SKM-1 treated with dmso at 0.1 percent for 144 hours (cell line): ENCODE data around the gene PLA2G4F.

ENCODE experiments used
- DNase-seq: peaks from one replicate; lab custom pipeline; 2025; ENCODE audit not compliant: unreplicated experiment; lab: John Stamatoyannopoulos, UW

PLA2G4F gene

GRCh38 chr15:42134617-42135245 lies 21.7 kb downstream of the PLA2G4F start:
- DNase-seq, result no peak

GRCh38 chr15:42133886-42134502 lies 22.4 kb downstream of the PLA2G4F start:
- DNase-seq, result peak; percentile 37

- DNase-seq, result no peak
Measured at GRCh38 chr15:42133356-42133755, 23.1 kb downstream of the PLA2G4F start.

GRCh38 chr15:42131826-42132806 lies 24.3 kb downstream of the PLA2G4F start:
- DNase-seq, result no peak

DNA sequence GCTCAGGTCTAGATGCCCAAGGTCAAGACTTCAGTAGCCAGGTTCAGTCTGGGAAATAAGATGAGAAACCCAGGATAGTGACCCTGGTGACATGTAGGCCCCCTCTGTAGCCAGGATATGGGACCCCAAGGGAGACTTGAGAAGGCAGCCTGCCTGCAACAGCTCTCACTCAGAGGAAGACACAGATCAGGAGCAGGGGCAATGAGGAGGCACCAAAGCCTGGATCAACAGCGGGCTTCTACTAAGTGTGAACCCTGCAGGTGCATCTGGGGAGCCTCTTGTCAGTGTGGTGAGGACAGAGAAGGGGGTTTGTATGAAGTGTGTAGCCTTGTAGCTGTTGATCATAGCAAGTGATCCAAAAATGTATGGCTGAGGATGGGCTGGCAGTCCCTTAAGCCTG lies 25.4 kb downstream of the PLA2G4F start:
- no peak for DNase-seq

DNA sequence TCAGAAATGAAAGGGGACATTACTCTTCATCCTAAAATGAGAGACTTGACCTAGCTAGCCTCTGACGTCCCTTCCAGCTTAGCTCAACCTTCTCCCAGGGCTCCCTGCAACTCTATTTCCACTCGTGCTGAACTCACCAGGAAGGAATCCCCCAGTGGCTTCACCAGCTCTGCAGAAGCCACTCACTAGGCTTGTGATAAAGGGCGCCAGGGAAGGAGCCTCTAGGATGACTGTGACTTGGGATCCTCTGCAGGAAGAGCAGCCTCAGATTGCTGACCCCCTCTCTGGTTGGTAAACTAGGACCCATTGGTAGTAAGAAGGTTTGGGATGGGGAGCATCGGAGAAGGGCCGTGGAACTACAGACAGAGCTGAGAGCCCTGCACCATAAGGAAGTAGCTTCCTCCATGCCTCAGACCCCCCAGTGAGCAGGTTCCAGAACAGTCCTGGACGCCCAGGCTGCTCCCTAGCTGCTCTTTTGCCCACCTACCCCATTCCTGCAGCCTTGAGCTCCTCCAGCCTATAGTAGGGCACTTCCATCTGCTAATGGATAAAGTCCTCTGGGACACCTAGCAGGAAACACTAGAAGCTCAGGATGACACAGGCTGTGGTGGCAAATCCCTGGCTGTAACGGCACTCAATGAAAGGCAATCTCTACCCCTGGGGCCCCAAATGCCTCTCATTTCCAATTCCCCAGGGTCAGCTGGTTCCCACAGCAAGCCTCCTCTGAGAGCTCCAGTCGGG lies 26.0 kb downstream of the PLA2G4F start:
- DNase-seq, result no peak

- DNase-seq, result no peak
Measured at GRCh38 chr15:42129364-42129763, 27.1 kb downstream of the PLA2G4F start.

DNA sequence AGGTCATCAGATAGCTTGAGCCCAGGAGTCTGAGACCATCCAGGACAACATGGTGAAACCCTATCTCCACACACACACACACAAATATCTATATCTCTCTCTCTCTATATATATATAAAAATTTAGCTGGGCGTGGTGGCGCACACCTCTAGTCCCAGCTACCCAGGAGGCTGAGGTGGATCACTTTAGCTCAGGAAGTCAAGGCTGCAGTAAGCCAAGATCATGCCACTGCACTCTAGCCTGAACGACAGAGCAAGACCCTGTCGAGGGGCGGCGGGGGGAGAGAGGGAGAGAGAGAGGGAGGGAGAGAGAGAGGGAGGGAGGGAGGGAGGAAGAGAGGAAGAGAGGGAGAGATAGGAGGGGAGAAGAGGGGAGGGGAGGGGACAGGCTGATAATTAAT lies 28.0 kb downstream of the PLA2G4F start:
- DNase-seq, result no peak

DNA sequence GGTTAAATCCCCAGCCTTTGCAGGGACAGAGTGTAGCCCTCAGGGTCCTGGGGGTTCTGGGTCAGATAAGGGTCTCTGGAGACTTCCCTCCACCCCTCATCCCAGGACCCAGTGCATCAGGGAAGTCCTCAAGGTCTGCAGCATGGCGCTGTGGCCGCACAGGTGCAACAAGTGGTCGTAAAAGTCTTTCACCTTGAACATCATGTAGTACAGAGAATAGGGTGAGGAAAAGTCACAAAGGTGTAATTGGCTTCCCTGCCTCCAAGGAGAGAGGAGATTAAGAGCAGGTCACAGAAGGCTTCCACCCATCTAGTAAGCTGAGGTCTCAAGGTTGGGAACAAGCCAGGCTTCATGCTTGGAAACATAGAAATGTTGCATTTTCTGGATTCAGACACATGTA lies 32.9 kb downstream of the PLA2G4F start:
- no peak for DNase-seq

- DNase-seq, result no peak
Measured at GRCh38 chr15:42121682-42122081, 34.8 kb downstream of the PLA2G4F start.

DNA sequence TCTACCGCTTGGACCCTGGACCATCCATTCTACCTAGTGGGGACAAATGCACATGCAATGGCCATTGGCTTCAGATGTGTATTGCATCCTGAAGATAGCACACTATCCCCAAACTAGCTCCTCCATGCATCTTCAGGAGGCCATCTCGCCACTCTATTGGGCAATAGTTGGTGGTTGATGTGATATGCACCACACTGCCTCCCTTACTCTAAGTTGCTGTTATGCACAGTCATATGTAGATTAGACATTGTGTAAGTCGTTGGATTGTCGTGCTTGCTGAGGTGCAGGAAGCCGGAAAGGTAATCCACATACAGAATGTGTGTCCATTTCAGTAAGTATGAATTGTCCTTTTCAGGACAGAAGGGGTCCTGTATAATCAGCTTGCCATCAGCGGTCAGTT lies 35.4 kb downstream of the PLA2G4F start:
- peak; percentile 85 for DNase-seq

DNA sequence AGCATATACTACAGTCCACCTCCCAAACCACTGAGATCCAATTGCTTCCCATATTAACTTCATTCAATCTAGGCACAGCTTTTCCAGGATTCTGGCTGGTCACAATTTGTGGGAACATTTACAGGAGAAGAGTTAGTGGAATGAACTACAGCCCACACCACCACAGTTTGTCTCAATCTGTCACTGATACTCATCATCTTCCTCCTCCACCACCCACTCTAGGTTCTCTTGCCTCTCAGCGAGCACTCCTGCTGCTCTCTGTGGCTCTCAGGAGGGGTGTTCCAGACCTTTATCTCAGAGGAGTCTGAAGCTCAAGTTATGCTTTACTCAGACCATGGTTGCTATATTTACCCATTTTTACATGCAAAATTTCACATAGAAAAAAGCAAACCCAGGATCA lies 36.2 kb downstream of the PLA2G4F start:
- DNase-seq, result no peak

DNA sequence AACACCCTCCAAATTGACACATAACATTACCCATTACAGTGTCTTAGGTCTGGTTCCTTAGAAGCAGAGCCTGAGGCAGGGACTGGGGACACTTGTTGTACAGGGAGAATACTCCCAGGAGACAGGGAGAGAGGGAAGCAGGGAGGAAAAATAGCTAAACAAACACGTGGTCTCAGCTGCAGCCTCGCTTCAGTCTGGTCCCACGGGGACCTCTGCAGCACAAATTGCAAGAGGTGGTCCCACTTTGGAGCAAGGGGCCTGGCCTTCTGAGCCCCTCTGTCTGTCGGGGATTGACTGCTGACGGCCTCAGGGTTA lies 37.0 kb downstream of the PLA2G4F start:
- DNase-seq, result no peak

- no peak for DNase-seq
Measured at GRCh38 chr15:42118650-42119445, 37.6 kb downstream of the PLA2G4F start.

GRCh38 chr15:42111924-42112323 lies 44.5 kb downstream of the PLA2G4F start:
- peak; percentile 82 for DNase-seq

GRCh38 chr15:42110367-42110766 lies 46.1 kb downstream of the PLA2G4F start:
- no peak for DNase-seq

DNA sequence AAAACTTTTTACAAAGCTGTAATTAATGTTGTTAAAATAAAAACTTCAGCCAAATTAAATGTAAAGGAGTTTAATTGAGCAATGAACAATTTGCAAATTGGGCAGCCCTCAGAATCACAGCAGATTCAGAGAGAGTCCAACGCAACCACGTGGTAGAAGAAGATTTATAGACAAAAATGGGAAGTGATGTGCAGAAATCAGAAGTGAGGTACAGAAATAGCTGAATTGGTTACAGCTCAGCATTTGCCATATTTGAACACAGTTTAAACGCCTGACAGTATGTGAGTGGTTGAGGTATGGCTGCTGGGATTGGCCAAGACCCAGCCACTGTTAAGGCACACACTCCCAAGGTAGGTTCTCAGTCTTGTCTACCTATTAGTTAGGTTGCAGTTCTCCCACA lies 47.6 kb downstream of the PLA2G4F start:
- peak; percentile 45 for DNase-seq

GRCh38 chr15:42108189-42108588 lies 48.2 kb downstream of the PLA2G4F start:
- no peak for DNase-seq

- no peak for DNase-seq
Measured at GRCh38 chr15:42107473-42107872, 49.0 kb downstream of the PLA2G4F start.

DNA sequence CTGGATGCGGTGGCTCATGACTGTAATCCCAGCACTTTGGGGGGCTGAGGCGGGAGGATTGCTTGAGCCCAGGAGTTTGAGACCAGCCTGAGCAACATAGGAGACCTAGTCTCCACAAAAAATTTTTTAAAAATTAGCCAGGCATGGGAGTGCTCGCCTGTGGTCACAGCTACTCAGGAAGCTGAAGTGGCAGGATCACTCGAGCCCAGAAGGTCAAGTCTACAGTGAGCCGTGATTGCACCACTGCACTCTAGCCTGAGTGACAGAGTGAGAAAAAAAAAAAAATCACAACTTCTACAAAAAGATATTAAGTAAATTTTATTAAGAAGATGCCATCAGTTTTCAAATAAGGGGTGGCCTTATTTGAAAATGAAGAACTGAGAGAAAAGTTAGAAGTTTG lies 50.1 kb downstream of the PLA2G4F start:
- DNase-seq, result no peak
